HEK293 (cell line): Measurements from ENCODE around the gene KCNH5.

ENCODE experiments used
- HOXA7 ChIP-seq: sonication (generic); formaldehyde crosslinking; IDR thresholded peaks from 2 replicates; pipeline ENCODE4 v1.8.1; 2022; ENCODE audit warnings: missing genetic modification reagents, borderline replicate concordance
- KLF16 ChIP-seq: fragments of 450-650 bp; formaldehyde crosslinking; IDR thresholded peaks from 2 replicates; pipeline ENCODE4 v1.5.1; 2017; ENCODE audit warnings: missing biosample characterization, missing genetic modification characterization
- TCF7L2 ChIP-seq: IDR thresholded peaks from 2 replicates; pipeline ENCODE4 v1.6.1; 2011; ENCODE audit warnings: low read depth, mild to moderate bottlenecking, inconsistent platforms, low read length, moderate library complexity, borderline replicate concordance
- ZFP41 ChIP-seq: fragments of 450-650 bp; formaldehyde crosslinking; IDR thresholded peaks from 2 replicates; pipeline ENCODE4 v1.5.1; 2016; ENCODE audit warnings: missing biosample characterization, missing genetic modification characterization, borderline replicate concordance
- ZNF121 ChIP-seq: fragments of 450-650 bp; formaldehyde crosslinking; IDR thresholded peaks from 2 replicates; pipeline ENCODE4 v1.5.1; 2016; ENCODE audit warnings: missing biosample characterization, missing genetic modification characterization
- ZNF214 ChIP-seq: fragments of 450-650 bp; formaldehyde crosslinking; IDR thresholded peaks from 2 replicates; pipeline ENCODE4 v1.5.1; 2017; ENCODE audit warnings: missing biosample characterization, mild to moderate bottlenecking, missing genetic modification characterization, borderline replicate concordance
- ZNF23 ChIP-seq: fragments of 450-650 bp; formaldehyde crosslinking; IDR thresholded peaks from 2 replicates; pipeline ENCODE4 v1.5.1; 2016; ENCODE audit warnings: missing biosample characterization, missing genetic modification characterization, borderline replicate concordance
- ZNF274 ChIP-seq, 2 experiments: fragments of 200-500 bp in 1 of 2; fragments of 450-650 bp in 1 of 2; sonication (Bioruptor generic) in 1 of 2; formaldehyde crosslinking in 1 of 2; IDR thresholded peaks; 2 replicates each; pipeline versions ENCODE4 v1.5.1 to v1.6.1; 2014 to 2016; ENCODE audit warnings: borderline replicate concordance in 1 of 2, inconsistent platforms in 1 of 2, low read length in 1 of 2, missing biosample characterization in 1 of 2, missing genetic modification characterization in 1 of 2
- ZNF302 ChIP-seq: fragments of 450-650 bp; formaldehyde crosslinking; IDR thresholded peaks from 2 replicates; pipeline ENCODE4 v1.5.1; 2016; ENCODE audit warnings: missing biosample characterization, missing genetic modification characterization, low read depth
- ZNF707 ChIP-seq: fragments of 450-650 bp; formaldehyde crosslinking; IDR thresholded peaks from 2 replicates; pipeline ENCODE4 v1.5.1; 2016; ENCODE audit warnings: missing biosample characterization, missing genetic modification characterization
- TF ChIP-seq, protein P1 (sequence below): fragments of 450-650 bp; formaldehyde crosslinking; IDR thresholded peaks from 2 replicates; pipeline ENCODE4 v1.5.1; 2016; ENCODE audit warnings: missing biosample characterization, missing genetic modification characterization
- TF ChIP-seq, protein P2 (sequence below): fragments of 450-650 bp; formaldehyde crosslinking; IDR thresholded peaks from 2 replicates; pipeline ENCODE4 v1.5.1; 2016; ENCODE audit warnings: missing biosample characterization, missing genetic modification characterization, low read depth

DNA sequence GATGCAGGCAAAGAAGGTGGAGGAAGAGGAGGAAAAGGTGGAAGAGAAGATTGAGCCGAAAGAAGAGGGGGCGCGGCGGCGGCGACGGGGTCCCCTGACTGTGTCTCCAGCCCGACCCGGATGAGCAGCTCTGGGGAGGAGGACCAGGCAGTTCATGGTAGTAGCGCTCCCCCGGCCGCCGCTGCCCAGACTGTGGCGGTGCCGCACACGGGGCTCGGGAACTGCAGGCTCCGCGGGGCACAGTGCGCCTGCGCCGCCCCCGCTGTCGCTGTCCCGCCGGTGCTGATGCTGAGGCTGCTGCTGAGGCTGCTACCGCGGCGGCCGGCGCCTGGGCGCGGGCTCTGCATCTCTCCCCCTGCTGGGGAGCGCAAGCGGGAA lies at the start of gene KCNH5:
- TF ChIP-seq, protein P1, sequence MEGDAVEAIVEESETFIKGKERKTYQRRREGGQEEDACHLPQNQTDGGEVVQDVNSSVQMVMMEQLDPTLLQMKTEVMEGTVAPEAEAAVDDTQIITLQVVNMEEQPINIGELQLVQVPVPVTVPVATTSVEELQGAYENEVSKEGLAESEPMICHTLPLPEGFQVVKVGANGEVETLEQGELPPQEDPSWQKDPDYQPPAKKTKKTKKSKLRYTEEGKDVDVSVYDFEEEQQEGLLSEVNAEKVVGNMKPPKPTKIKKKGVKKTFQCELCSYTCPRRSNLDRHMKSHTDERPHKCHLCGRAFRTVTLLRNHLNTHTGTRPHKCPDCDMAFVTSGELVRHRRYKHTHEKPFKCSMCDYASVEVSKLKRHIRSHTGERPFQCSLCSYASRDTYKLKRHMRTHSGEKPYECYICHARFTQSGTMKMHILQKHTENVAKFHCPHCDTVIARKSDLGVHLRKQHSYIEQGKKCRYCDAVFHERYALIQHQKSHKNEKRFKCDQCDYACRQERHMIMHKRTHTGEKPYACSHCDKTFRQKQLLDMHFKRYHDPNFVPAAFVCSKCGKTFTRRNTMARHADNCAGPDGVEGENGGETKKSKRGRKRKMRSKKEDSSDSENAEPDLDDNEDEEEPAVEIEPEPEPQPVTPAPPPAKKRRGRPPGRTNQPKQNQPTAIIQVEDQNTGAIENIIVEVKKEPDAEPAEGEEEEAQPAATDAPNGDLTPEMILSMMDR (tag by site-specific recombination): peak; percentile 11; the same call in 1 of the 2 replicates
- no peak for TF ChIP-seq TCF7L2
- no peak for TF ChIP-seq ZNF274 (IDR thresholded peaks at IDR 0.05; ENCODE audit: low read length)
- no peak for TF ChIP-seq ZNF274 (tag by site-specific recombination; IDR thresholded peaks at IDR 0.05; ENCODE audit: borderline replicate concordance)
- no peak for TF ChIP-seq ZNF214 (tag by site-specific recombination)
- TF ChIP-seq, protein P2, sequence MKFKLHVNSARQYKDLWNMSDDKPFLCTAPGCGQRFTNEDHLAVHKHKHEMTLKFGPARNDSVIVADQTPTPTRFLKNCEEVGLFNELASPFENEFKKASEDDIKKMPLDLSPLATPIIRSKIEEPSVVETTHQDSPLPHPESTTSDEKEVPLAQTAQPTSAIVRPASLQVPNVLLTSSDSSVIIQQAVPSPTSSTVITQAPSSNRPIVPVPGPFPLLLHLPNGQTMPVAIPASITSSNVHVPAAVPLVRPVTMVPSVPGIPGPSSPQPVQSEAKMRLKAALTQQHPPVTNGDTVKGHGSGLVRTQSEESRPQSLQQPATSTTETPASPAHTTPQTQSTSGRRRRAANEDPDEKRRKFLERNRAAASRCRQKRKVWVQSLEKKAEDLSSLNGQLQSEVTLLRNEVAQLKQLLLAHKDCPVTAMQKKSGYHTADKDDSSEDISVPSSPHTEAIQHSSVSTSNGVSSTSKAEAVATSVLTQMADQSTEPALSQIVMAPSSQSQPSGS (tag by site-specific recombination): no peak
- no peak for TF ChIP-seq HOXA7
- no peak for TF ChIP-seq KLF16
- TF ChIP-seq ZNF707: no peak
- TF ChIP-seq ZNF302: no peak
- TF ChIP-seq ZFP41 (tag by site-specific recombination): no peak
- TF ChIP-seq ZNF121 (tag by site-specific recombination): no peak
- TF ChIP-seq ZNF23 (tag by site-specific recombination): no peak
